ENCODE data around the gene KIAA0040.
A peak's percentile ranks its signal among the peaks of the same experiment; 100 is the strongest.

Gene KIAA0040

DNA sequence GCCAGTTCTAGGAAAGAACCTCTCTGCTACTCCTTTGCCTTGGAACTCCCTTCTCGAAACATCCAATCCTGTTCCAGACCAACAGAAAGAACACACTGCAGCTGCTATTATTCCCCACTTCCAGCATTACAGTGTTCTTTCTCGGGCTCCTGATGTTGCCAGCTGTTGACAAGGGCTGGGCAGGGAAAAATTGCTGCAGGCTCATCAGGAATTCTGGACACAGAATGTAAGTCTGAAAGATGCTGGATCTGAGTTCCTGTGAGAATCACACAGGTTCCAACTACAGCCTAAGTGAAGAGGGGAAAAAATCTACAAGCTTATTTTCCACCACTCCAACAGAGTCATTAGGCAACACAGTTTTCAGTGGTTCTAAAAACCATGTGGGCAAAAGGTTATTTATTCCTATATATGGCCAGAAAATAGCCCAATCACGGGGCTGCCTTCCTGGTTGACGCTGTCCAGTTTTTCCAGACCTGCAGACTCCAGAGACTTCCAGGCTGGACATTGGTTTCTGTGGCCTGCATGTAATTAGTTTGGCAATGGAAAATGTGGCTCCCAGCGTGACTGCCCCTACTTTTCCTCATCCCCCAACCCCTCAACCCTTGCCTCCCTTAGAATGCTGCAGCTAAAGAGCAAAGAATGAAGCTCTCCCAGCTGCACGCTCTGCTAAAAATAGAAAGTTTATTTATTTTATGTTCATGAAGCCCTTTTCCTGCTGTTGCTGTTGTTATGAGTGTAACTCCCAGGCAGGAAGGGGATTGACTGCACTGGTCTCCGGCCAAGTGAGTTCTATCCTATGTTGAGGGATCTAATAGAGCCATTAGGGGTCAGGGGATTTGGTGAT, 8.3 kb upstream of the KIAA0040 start:
- no peak for DNase-seq

DNA sequence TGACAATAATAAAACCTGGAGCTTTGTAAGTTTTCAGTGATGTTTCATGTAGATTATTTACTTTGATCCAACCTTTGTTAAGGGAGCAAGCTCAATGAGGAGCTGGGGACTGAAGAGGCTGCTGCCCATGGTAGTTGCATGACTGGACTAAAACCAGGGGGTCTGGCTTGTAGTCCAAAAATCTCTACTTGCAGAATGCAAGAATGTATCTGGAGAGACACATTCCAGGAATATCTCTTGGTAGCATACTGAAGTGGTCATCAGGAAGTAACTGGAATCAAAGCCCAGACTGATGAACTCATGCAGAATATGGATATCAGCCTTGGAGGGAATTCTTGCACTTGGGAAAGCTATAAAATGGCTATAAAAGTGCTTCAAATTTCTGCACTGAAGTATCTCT, 5.8 kb upstream of the KIAA0040 start:
- ATAC-seq = no peak
- no peak for DNase-seq

More for the DNA sequence above, 8.3 kb upstream of the KIAA0040 start:
- no peak for ATAC-seq

DNA sequence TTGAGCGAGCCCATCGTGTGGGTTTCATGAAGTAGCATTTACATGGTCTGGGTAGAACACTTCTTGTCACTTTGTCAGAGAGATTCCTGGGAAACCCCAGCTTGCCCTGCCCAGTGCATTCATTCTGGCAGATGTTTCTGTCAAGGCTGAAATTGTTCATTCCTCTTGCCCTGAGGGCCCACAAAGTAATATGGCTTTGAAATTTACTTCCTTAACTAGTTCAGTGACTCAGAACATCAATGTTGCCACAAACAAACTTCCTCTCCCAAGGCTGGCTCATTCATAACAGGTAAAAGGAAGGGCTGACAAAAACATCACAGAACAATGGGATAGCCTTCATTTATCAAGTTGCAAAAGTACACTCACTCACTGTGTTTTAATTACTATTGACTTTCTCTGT, 5.0 kb upstream of the KIAA0040 start:
- ATAC-seq = no peak
- DNase-seq = no peak

DNA sequence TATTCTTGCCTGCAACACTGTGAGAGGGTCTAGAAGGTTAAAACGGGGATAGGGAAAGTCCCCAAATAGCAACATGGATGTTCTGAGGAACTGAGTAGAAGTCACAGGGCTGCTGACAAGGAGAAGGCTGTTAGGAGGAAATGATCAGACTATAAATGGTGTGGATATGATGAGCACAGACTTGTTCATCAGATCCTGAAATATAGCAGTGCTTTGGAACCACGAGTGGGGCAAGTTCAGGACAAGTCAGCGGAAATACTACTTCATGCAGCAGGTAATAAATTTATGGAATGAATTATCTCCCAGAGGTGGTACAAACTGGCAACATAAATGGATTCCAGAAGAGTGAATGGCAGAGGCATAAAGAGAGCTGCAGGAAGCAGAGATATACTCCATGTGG, 3.2 kb upstream of the KIAA0040 start:
- ATAC-seq (no peak), DNase-seq (no peak)

- no peak for DNase-seq
Measured at GRCh38 chr1:175195281-175195680, 2.7 kb upstream of the KIAA0040 start.

DNA sequence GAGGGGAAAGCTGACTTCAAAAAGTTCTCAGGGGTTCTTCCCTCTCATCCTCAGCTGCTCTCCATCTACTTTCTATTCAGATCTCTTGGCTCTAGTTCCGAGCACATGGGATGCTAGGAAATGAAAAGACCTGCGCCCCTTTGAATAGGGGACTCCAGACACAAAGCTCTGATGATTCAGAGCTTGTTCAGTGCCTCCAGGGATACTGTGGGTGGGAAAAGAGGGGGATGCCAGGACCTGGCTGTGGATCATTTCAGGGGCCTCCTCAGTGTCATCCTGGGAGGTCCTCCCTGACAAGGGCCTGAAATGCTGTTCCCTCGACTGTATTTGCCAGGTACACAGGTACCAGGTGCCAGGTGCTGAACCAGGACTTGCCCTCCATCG, 943 bp upstream of the KIAA0040 start:
- ATAC-seq (no peak), DNase-seq (no peak)

More at GRCh38 chr1:175195281-175195680, 2.7 kb upstream of the KIAA0040 start:
- no peak for ATAC-seq

GRCh38 chr1:175192111-175192629, 406 bp downstream of the KIAA0040 start:
- DNase-seq (peak; percentile 47), ATAC-seq (no peak)

DNA sequence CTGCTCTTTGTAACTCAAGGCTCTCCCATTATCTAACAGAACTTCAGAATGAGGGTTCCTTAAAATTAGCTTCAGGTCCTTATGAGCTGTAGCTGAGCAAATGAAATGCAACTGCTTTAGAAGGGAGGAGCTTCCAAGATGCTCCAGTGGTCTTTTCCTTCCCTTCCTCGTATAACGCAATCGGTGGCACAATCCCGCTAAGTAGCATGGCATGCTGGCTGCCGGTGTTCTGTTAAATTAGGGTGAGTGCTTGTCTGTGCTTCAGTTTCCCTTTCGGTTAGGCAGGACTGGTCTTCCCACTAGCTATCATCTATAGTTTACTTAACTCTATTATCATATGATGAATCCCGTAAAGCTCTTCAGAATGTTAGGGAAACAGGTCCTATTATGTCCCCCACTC, 917 bp downstream of the KIAA0040 start:
- ATAC-seq = peak; percentile 26
- DNase-seq = no peak

DNA sequence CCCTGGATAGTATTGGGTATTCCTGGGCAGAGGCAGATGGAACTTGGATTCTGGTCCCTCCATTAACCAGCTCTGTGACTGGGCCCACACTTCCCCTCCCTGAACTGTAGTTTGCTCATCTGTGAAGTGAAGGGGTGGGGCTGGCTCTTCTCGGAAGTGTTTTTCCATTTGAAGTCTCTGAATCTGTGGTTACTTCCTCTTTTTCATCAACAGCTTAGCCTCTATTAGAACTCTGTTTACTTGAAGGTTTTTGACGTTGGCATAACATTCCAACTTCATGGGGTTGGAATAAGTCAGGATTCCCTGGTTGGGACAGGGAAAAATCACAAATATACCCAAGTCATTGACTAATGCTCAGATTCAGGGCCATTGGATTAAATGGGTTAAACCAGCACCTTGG, 3.6 kb downstream of the KIAA0040 start:
- ATAC-seq = peak; percentile 46
- DNase-seq = peak; percentile 58

DNA sequence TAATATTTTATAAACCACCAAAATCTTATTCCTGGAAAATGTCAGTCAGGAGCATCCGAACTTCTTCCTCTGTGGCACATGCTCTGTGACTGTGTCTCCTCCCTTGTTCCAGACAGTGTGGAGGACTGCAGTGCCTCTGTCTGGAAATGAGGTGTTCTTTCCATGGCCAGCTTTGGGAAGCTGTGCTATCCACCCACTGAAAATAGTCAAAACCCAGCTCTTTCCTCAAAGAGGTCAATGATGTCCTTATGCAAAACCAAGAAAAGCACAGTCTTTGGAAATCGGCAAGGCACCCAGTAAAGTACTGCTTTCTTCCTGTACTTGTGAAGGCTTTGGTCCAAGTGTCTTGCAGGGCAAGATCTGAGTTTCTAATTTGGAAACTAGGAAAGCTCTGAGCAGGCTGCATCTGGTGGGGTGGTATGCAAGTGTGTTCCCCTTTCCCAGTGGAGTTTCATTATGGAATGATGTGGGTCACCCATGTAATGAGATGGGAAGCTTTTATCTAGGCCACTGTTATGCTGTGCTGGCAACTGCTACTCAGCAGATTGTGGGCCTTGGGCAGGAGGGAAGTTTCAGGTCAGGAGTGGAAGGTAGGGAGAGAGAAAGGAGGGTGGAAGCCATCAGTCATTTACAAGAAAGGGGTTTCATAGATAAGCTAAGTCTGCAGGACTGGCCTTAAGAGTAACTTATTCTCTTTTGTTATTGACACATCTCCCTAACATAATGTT, 6.0 kb downstream of the KIAA0040 start:
- no peak for ATAC-seq
- DNase-seq = no peak

- DNase-seq (no peak), ATAC-seq (no peak)
Measured at GRCh38 chr1:175185903-175186302, 6.7 kb downstream of the KIAA0040 start.

GRCh38 chr1:175183586-175183985, 9.0 kb downstream of the KIAA0040 start:
- DNase-seq (no peak), ATAC-seq (no peak)

DNA sequence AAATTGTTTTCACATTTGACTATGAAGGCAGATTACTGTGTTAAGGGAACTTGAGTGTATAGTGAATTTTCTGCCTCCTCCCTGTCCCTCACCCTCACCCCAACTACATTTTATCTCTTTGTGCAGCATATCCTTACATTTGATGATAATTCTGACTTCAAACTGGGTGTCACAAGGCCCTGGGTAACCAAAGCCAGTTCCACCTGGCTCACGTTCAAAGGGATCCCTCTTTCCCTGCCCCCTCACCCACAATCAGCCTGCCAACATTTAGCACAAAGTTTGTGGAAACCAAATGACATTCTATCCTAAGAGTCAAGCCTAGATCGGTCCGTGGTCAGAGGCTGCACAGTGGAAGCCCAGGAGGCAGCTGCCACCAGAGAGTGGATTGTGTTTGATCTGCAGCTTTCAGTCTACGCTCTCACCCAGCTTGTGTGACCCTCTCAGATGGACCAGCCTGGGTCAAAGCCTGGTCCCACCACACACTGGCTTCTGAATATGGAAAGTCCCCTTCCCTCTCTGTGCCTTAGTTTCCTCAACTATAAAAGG, 10.3 kb downstream of the KIAA0040 start:
- no peak for DNase-seq
- ATAC-seq = no peak

- no peak for DNase-seq
- no peak for ATAC-seq
Measured at GRCh38 chr1:175179837-175180590, 12.6 kb downstream of the KIAA0040 start.

- DNase-seq = no peak
- ATAC-seq = no peak
Measured at GRCh38 chr1:175178456-175178855, 14.1 kb downstream of the KIAA0040 start.

DNA sequence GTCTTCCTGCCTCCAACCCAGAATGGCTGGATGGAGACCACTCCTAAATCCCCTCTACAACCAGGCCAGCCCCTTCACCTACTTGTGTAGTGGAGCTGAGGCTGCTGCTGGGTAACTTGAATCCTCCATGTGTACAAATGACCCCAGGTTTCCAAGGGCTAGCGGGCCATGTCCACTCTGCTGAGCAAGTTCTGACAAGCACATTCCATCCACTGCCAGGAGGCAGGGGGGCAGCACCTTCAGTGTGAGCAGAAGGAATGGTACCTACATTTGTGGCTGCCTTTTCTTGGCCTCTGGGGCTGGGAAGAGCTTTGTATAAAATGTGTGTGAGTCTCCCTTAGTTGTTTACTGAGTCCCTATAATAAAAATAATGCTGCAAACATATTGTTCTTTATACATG, 14.5 kb downstream of the KIAA0040 start:
- DNase-seq = no peak
- ATAC-seq = no peak

GRCh38 chr1:175176246-175176645, 16.3 kb downstream of the KIAA0040 start:
- DNase-seq (no peak), ATAC-seq (no peak)

DNA sequence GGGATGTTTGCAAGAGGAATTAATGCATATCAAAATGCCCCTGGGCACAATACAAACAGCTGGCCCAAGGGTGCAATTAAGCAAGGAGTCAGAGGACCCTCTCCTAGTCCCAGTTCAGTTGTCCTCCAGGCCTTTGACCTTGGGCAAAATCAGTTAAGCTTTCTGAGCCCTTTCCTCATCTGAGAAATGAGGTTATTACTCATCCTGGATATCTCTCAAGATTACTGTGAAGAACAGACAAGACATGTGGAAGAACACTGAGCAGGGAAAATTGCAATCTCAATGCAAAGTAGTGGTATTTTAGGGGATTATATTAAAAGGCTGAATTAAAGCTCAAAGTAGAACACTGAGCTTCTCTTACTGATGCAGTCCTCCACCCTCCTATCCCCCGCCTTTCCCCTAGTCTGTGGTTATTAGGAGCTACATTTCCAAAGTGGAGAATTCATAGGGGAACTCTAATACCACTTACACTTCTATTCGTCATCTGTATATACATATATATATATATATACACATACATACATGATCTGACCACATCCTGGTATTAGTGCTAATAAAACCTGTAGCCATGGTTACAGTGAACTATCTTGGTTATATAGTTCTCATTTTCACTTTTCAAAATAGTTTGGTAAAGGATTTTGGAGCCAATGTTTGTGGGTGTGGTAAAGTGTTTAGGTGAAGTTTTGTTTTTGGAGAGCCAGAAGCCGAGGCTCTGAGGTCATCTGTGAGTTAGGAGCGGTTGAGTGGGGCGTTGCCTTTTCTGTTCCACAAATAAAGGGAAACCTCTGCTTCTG, 18.1 kb downstream of the KIAA0040 start:
- ATAC-seq = no peak
- no peak for DNase-seq

GRCh38 chr1:175173531-175173930, 19.0 kb downstream of the KIAA0040 start:
- no peak for DNase-seq
- no peak for ATAC-seq

DNA sequence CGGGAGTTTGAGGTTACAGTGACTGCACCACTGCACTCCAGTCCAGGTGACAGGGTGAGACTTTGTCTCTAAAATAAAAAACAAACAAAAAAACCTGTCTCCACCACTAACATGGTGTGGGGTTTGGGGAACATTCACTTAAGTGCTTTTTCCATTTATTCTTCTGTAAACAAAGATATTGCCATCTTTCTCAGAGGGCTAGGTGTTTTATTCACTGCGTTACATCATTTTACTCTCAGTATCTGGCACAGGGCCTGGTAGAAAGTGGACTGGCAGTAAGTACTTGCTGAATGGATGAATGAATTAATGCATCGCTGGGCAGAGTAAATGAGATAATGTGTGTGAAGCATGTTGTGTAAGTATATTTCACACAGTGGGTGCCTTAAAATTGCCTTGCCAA, 20.1 kb downstream of the KIAA0040 start:
- DNase-seq = no peak
- ATAC-seq = no peak

All from stimulated activated naive CD8-positive, alpha-beta T cell treated with anti-CD3 and anti-CD28 coated beads, Interleukin-15, Interleukin-2, amounts not matched to agents 100 U/mL and 50 U/mL, for 24 hours (primary cell).